Liver (tissue), 9 donors: Measurements from ENCODE around the gene CLDN20. TPM values are rescaled to one million over a fixed set of nuclear protein-coding genes. Genes with fewer than 3 reads are reported as not detected.

Experiments
- DNase-seq: peaks from one replicate; pipeline ENCODE4 v3.0.0-alpha.2; 2017; ENCODE audit warnings: low spot score
- H3K27ac ChIP-seq, 2 donors: one replicate each; pipeline ENCODE4 v1.7.0; 2013; ENCODE audit warnings: inconsistent platforms in 2 of 2, low read length in 2 of 2, control low read depth in 1 of 2, low read depth in 1 of 2, mild to moderate bottlenecking in 1 of 2
- H3K27me3 ChIP-seq, 4 donors: one replicate each; pipeline versions ENCODE4 v1.6.1 to v1.7.0; 2013; ENCODE audit warnings: low read length in 3 of 4, inconsistent platforms in 1 of 4, mild to moderate bottlenecking in 1 of 4, moderate library complexity in 1 of 4; ENCODE audit not compliant: control insufficient read depth in 4 of 4, insufficient read depth in 4 of 4
- H3K36me3 ChIP-seq, 4 donors: one replicate each; pipeline versions ENCODE4 v1.6.1 to v1.7.0; 2013; ENCODE audit warnings: low read length in 3 of 4, mild to moderate bottlenecking in 3 of 4, low read depth in 1 of 4, moderate library complexity in 1 of 4; ENCODE audit not compliant: control insufficient read depth in 4 of 4, insufficient read depth in 3 of 4
- H3K4me1 ChIP-seq, 4 donors: one replicate each; pipeline versions ENCODE4 v1.6.1 to v1.7.0; 2013; ENCODE audit warnings: low read length in 3 of 4, mild to moderate bottlenecking in 3 of 4, moderate library complexity in 1 of 4; ENCODE audit not compliant: control insufficient read depth in 4 of 4, insufficient read depth in 4 of 4
- H3K4me3 ChIP-seq, 3 donors: one replicate each; pipeline versions ENCODE4 v1.6.1 to v1.7.0; 2013; ENCODE audit warnings: low read length in 3 of 3, control low read depth in 1 of 3, low read depth in 1 of 3, mild to moderate bottlenecking in 1 of 3
- H3K9ac ChIP-seq, 2 donors: one replicate each; pipeline ENCODE4 v1.7.0; 2013; ENCODE audit warnings: low read length in 2 of 2, mild to moderate bottlenecking in 2 of 2, moderate library complexity in 2 of 2, control low read depth in 1 of 2, low read depth in 1 of 2
- H3K9me3 ChIP-seq, 4 donors: one replicate each; pipeline versions ENCODE4 v1.6.1 to v1.7.0; 2013; ENCODE audit warnings: low read length in 3 of 4; ENCODE audit not compliant: control insufficient read depth in 4 of 4
- EGR1 ChIP-seq, 2 donors: IDR thresholded peaks; 2 replicates each; pipeline ENCODE4 v1.6.1; 2016 to 2018; ENCODE audit warnings: antibody characterized with exemption in 2 of 2, low read depth in 2 of 2
- FOXA1 ChIP-seq: IDR thresholded peaks from 2 replicates; pipeline ENCODE4 v1.6.1; 2016; ENCODE audit warnings: antibody characterized with exemption
- FOXA2 ChIP-seq: IDR thresholded peaks from 2 replicates; pipeline ENCODE4 v1.6.1; 2016; ENCODE audit warnings: antibody characterized with exemption
- GABPA ChIP-seq, 2 donors: IDR thresholded peaks in 1 of 2; conservative IDR thresholded peaks in 1 of 2; 2 replicates each; pipeline ENCODE4 v1.6.1; 2016; ENCODE audit warnings: antibody characterized with exemption in 2 of 2, mild to moderate bottlenecking in 1 of 2, moderate library complexity in 1 of 2
- HNF4A ChIP-seq, 2 donors: conservative IDR thresholded peaks; 2 replicates each; pipeline ENCODE4 v1.6.1; 2016; ENCODE audit warnings: antibody characterized with exemption in 2 of 2, mild to moderate bottlenecking in 2 of 2
- HNF4G ChIP-seq: IDR thresholded peaks from 2 replicates; pipeline ENCODE4 v1.6.1; 2016; ENCODE audit warnings: antibody characterized with exemption
- JUND ChIP-seq, 2 donors: IDR thresholded peaks; 2 replicates each; pipeline ENCODE4 v1.6.1; 2016; ENCODE audit warnings: antibody characterized with exemption in 2 of 2
- NR2F2 ChIP-seq: IDR thresholded peaks from 2 replicates; pipeline ENCODE4 v1.6.1; 2016; ENCODE audit warnings: antibody characterized with exemption
- RAD21 ChIP-seq, 2 donors: IDR thresholded peaks; 2 replicates each; pipeline ENCODE4 v1.6.1; 2016; ENCODE audit warnings: antibody characterized with exemption in 2 of 2, mild to moderate bottlenecking in 2 of 2
- RXRA ChIP-seq, 2 donors: IDR thresholded peaks; 2 replicates each; pipeline ENCODE4 v1.6.1; 2017 to 2018; ENCODE audit warnings: antibody characterized with exemption in 2 of 2, mild to moderate bottlenecking in 1 of 2
- SP1 ChIP-seq: IDR thresholded peaks from 2 replicates; pipeline ENCODE4 v1.6.1; 2018; ENCODE audit warnings: antibody characterized with exemption, mild to moderate bottlenecking
- TAF1 ChIP-seq: conservative IDR thresholded peaks from 2 replicates; pipeline ENCODE4 v1.6.1; 2016; ENCODE audit warnings: antibody characterized with exemption, mild to moderate bottlenecking
- YY1 ChIP-seq: IDR thresholded peaks from 2 replicates; pipeline ENCODE4 v1.6.1; 2016; ENCODE audit warnings: antibody characterized with exemption, mild to moderate bottlenecking
- WGBS: extraction: QIAGEN DNeasy Blood & Tissue Kit; methylation state at CpG from one replicate; pipeline ENCODE4 v1.1.7; 2013; 5-methylcytosine and 5-hydroxymethylcytosine counted together
- polyA plus RNA-seq, 2 donors: library from polyadenylated mRNA; stranded (reverse) in 1 of 2; unstranded in 1 of 2; fragments of 200-250 nt in 1 of 2; fragments of >200 nt in 1 of 2; fragmentation: Nextera tagmentation in 1 of 2; extraction: Ambion mirVana in 1 of 2; gene quantifications; one replicate each; pipeline versions ENCODE4 v1.2.1 to v1.2.3, GENCODE V29; 2013 to 2015
- total RNA-seq, 2 donors: library from RNA; depleted of rRNA; stranded (reverse); fragments of >200 nt; gene quantifications; one replicate each; pipeline ENCODE4 v1.2.3, GENCODE V29; 2014
- TF ChIP-seq, protein P1 (sequence below): IDR thresholded peaks from 2 replicates; pipeline ENCODE4 v1.6.1; 2016; ENCODE audit warnings: antibody characterized with exemption
- TF ChIP-seq, protein P2 (sequence below): IDR thresholded peaks from 2 replicates; pipeline ENCODE4 v1.6.1; 2016; ENCODE audit warnings: antibody characterized with exemption, mild to moderate bottlenecking
- TF ChIP-seq, protein P3 (sequence below): fragments of 150-350 bp; IDR thresholded peaks from 2 replicates; pipeline ENCODE4 v1.5.1; 2017; ENCODE audit warnings: improper control_type of control experiment, low read depth, low read length; ENCODE audit not compliant: missing input control
- TF ChIP-seq, protein P4 (sequence below): IDR thresholded peaks from 2 replicates; pipeline ENCODE4 v1.6.1; 2016; ENCODE audit warnings: antibody characterized with exemption
- TF ChIP-seq, protein P5 (sequence below): IDR thresholded peaks from 2 replicates; pipeline ENCODE4 v1.6.1; 2016; ENCODE audit warnings: antibody characterized with exemption
- donor health status: healthy.
- donor health status: healthy.
- donor health status: healthy.
- donor health status: healthy.
- donor health status: healthy.

The CLDN20 gene
- total and polyA plus RNA-seq, 4 donors: 0.26 TPM; not detected in 3

DNA sequence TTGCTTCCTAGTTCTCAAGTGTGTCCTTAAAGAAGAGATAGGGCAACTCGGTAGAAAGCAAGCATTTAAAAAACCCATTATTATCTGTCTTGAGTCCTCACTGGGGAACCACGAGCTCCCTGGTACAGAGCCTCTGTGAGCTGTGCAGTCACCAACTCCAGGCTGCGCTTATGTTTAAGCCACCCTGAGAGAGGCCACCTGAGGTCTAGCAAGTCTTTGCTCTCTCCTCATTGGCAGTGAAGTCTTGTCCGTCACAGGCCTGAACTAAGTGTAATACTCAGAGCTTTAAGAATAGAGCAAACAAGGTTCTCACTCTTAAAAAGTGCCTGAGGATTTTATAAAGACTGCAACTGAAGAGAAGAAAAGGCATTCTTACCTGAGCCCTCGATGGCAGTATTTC is 3.9 kb upstream of the CLDN20 start:
- Histone ChIP-seq H3K4me1 (no peaks in the 10 kb centered on the region), H3K27me3 (no peaks in the 10 kb centered on the region), H3K36me3 (peaks cover 8 to 49% (median 32%) of the 10 kb centered on the region in 4 donors), H3K4me3 (no peak overlapping the region), H3K27ac (no peak overlapping the region), H3K9me3 (no peaks in the 10 kb centered on the region), H3K9ac (no peak overlapping the region)
- 96% methylated on average over 5 of the region's 5 CpGs for WGBS
- TF ChIP-seq GABPA (IDR thresholded peaks at IDR 0.05 in 1 of 2, conservative IDR thresholded peaks at IDR 0.05 in 1 of 2) (no peak), JUND (IDR thresholded peaks at IDR 0.05) (no peak), RXRA (IDR thresholded peaks at IDR 0.05) (no peak), SP1 (no peak), FOXA1 (no peak), TAF1 (no peak), YY1 (no peak), EGR1 (IDR thresholded peaks at IDR 0.05; ENCODE audit: low read depth in 2 of 2) (no peak), RAD21 (IDR thresholded peaks at IDR 0.05) (no peak), HNF4G (no peak)
- TF ChIP-seq, protein P1, sequence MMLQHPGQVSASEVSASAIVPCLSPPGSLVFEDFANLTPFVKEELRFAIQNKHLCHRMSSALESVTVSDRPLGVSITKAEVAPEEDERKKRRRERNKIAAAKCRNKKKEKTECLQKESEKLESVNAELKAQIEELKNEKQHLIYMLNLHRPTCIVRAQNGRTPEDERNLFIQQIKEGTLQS: no peak
- TF ChIP-seq, protein P2, sequence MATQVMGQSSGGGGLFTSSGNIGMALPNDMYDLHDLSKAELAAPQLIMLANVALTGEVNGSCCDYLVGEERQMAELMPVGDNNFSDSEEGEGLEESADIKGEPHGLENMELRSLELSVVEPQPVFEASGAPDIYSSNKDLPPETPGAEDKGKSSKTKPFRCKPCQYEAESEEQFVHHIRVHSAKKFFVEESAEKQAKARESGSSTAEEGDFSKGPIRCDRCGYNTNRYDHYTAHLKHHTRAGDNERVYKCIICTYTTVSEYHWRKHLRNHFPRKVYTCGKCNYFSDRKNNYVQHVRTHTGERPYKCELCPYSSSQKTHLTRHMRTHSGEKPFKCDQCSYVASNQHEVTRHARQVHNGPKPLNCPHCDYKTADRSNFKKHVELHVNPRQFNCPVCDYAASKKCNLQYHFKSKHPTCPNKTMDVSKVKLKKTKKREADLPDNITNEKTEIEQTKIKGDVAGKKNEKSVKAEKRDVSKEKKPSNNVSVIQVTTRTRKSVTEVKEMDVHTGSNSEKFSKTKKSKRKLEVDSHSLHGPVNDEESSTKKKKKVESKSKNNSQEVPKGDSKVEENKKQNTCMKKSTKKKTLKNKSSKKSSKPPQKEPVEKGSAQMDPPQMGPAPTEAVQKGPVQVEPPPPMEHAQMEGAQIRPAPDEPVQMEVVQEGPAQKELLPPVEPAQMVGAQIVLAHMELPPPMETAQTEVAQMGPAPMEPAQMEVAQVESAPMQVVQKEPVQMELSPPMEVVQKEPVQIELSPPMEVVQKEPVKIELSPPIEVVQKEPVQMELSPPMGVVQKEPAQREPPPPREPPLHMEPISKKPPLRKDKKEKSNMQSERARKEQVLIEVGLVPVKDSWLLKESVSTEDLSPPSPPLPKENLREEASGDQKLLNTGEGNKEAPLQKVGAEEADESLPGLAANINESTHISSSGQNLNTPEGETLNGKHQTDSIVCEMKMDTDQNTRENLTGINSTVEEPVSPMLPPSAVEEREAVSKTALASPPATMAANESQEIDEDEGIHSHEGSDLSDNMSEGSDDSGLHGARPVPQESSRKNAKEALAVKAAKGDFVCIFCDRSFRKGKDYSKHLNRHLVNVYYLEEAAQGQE: no peak
- TF ChIP-seq, protein P3, sequence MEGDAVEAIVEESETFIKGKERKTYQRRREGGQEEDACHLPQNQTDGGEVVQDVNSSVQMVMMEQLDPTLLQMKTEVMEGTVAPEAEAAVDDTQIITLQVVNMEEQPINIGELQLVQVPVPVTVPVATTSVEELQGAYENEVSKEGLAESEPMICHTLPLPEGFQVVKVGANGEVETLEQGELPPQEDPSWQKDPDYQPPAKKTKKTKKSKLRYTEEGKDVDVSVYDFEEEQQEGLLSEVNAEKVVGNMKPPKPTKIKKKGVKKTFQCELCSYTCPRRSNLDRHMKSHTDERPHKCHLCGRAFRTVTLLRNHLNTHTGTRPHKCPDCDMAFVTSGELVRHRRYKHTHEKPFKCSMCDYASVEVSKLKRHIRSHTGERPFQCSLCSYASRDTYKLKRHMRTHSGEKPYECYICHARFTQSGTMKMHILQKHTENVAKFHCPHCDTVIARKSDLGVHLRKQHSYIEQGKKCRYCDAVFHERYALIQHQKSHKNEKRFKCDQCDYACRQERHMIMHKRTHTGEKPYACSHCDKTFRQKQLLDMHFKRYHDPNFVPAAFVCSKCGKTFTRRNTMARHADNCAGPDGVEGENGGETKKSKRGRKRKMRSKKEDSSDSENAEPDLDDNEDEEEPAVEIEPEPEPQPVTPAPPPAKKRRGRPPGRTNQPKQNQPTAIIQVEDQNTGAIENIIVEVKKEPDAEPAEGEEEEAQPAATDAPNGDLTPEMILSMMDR: no peak
- DNase-seq: no peak

DNA sequence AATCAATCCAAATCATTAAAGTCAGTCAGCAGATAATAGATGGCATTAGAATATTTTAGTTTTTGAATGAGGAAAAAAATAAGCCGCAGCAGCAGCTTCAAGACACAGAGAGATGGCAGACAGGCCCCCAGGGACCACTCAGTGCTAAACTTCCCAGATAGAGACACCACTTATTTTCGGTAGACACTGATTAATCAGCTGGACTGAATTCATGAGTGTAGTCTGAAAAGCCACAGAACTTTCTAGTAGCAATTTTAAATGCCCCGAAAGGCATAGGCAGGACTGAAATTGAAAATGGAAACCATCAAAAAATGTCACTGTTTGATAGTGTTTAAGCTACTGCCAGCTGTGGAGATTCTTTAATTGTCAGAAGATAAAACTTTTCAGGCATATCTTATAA is 3.1 kb upstream of the CLDN20 start:
- no peaks in the 10 kb centered on the region for H3K27me3 ChIP-seq
- H3K36me3 ChIP-seq: peaks cover 8 to 49% (median 31%) of the 10 kb centered on the region in 4 donors
- H3K4me1 ChIP-seq: no peaks in the 10 kb centered on the region
- WGBS: 78% methylated on average over 3 of the region's 3 CpGs
- no peak overlapping the region for H3K4me3 ChIP-seq
- no peak overlapping the region for H3K9ac ChIP-seq
- TF ChIP-seq YY1 (no peak), HNF4A (conservative IDR thresholded peaks at IDR 0.05) (no peak), GABPA (IDR thresholded peaks at IDR 0.05 in 1 of 2, conservative IDR thresholded peaks at IDR 0.05 in 1 of 2) (no peak), JUND (IDR thresholded peaks at IDR 0.05) (no peak), TAF1 (no peak), FOXA2 (no peak), SP1 (no peak), NR2F2 (no peak), FOXA1 (no peak), EGR1 (IDR thresholded peaks at IDR 0.05; ENCODE audit: low read depth in 2 of 2) (no peak)
- TF ChIP-seq, protein P4, sequence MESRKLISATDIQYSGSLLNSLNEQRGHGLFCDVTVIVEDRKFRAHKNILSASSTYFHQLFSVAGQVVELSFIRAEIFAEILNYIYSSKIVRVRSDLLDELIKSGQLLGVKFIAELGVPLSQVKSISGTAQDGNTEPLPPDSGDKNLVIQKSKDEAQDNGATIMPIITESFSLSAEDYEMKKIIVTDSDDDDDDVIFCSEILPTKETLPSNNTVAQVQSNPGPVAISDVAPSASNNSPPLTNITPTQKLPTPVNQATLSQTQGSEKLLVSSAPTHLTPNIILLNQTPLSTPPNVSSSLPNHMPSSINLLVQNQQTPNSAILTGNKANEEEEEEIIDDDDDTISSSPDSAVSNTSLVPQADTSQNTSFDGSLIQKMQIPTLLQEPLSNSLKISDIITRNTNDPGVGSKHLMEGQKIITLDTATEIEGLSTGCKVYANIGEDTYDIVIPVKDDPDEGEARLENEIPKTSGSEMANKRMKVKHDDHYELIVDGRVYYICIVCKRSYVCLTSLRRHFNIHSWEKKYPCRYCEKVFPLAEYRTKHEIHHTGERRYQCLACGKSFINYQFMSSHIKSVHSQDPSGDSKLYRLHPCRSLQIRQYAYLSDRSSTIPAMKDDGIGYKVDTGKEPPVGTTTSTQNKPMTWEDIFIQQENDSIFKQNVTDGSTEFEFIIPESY: no peak
- TF ChIP-seq, protein P5, sequence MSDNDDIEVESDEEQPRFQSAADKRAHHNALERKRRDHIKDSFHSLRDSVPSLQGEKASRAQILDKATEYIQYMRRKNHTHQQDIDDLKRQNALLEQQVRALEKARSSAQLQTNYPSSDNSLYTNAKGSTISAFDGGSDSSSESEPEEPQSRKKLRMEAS: no peak
- TF ChIP-seq, protein P1: no peak
- no peak for DNase-seq
- H3K9me3 ChIP-seq: no peaks in the 10 kb centered on the region
- H3K27ac ChIP-seq: no peak overlapping the region
